ENCODE measurements around the gene MARCKS. TPM values are rescaled to one million over a fixed set of nuclear protein-coding genes. Genes with fewer than 3 reads are reported as not detected.

Gene MARCKS
- total RNA-seq, 1 donor from 2014 or later = 42.7 TPM

GRCh38 chr6:113888956-113889630 is 31.9 kb downstream of the MARCKS start:
- Histone ChIP-seq H3K27ac (no peak overlapping the region), H3K4me1 (no peaks in the 10 kb centered on the region), H3K9me3 (peaks cover 0 to 3% of the 10 kb centered on the region in 2 donors), H3K4me3 (no peak overlapping the region), H3K27me3 (no peaks in the 10 kb centered on the region), H3K36me3 (no peaks in the 10 kb centered on the region)
- DNase-seq (ENCODE audit: low spot score in 2 of 2) = no peak
- no peak for TF ChIP-seq CTCF (IDR thresholded peaks at IDR 0.05)
- intact Hi-C loops (cut with DNase I) = no loop called here

GRCh38 chr6:113893451-113893850 is 36.3 kb downstream of the MARCKS start:
- Histone ChIP-seq H3K4me1 (no peaks in the 10 kb centered on the region), H3K36me3 (no peaks in the 10 kb centered on the region), H3K27me3 (no peaks in the 10 kb centered on the region), H3K27ac (no peak overlapping the region), H3K4me3 (no peak overlapping the region), H3K9me3 (peaks cover 0 to 3% of the 10 kb centered on the region in 2 donors)
- intact Hi-C loops (cut with DNase I) = no loop called here
- TF ChIP-seq CTCF (IDR thresholded peaks at IDR 0.05) = no peak
- no peak for DNase-seq (ENCODE audit: low spot score in 2 of 2)

- no peak for DNase-seq (ENCODE audit: low spot score in 2 of 2)
- H3K27ac ChIP-seq = no peak overlapping the region
- TF ChIP-seq CTCF (IDR thresholded peaks at IDR 0.05) = no peak
- no peaks in the 10 kb centered on the region for H3K27me3 ChIP-seq
- intact Hi-C loops (cut with DNase I) = no loop called here
- no peak overlapping the region for H3K4me3 ChIP-seq
- peaks cover 0 to 3% of the 10 kb centered on the region in 2 donors for H3K9me3 ChIP-seq
- H3K4me1 ChIP-seq = no peaks in the 10 kb centered on the region
- no peaks in the 10 kb centered on the region for H3K36me3 ChIP-seq
Measured at GRCh38 chr6:113893866-113894265, 36.7 kb downstream of the MARCKS start.

- H3K27ac ChIP-seq = no peak overlapping the region
- H3K36me3 ChIP-seq = no peaks in the 10 kb centered on the region
- TF ChIP-seq CTCF (IDR thresholded peaks at IDR 0.05) = no peak
- no peak for DNase-seq (ENCODE audit: low spot score in 2 of 2)
- no peaks in the 10 kb centered on the region for H3K27me3 ChIP-seq
- no peaks in the 10 kb centered on the region for H3K4me1 ChIP-seq
- H3K9me3 ChIP-seq = peaks cover 0 to 3% of the 10 kb centered on the region in 2 donors
- intact Hi-C loops (cut with DNase I) = no loop called here
- no peak overlapping the region for H3K4me3 ChIP-seq
Measured at GRCh38 chr6:113894712-113895674, 37.8 kb downstream of the MARCKS start.

GRCh38 chr6:113901482-113901881 is 44.3 kb downstream of the MARCKS start:
- intact Hi-C loops (cut with DNase I) = no loop called here
- Histone ChIP-seq H3K27ac (no peak overlapping the region), H3K4me3 (no peak overlapping the region), H3K27me3 (no peaks in the 10 kb centered on the region), H3K9me3 (no peaks in the 10 kb centered on the region), H3K4me1 (peaks cover 0 to 7% of the 10 kb centered on the region in 2 donors), H3K36me3 (no peaks in the 10 kb centered on the region)
- DNase-seq (ENCODE audit: low spot score in 2 of 2) = no peak
- no peak for TF ChIP-seq CTCF (IDR thresholded peaks at IDR 0.05)
